ENCODE results near the gene LPO. TPM values are rescaled to one million over a fixed set of nuclear protein-coding genes. Genes with fewer than 3 reads are reported as not detected.

Gene LPO
- total and polyA plus RNA-seq, 2 experiments from 2014 or later: 0.29 to 1.0 TPM

GRCh38 chr17:58310511-58311428, 72.4 kb downstream of the LPO start:
- 91% methylated on average over 23 of the region's 23 CpGs for whole genome bisulfite sequencing (ENCODE audit: low lambda C conversion rate, missing lambda C conversion rate)

GRCh38 chr17:58311429-58311894, 73.1 kb downstream of the LPO start:
- H3K79me2 ChIP-seq: no peaks in the 10 kb centered on the region
- no peak overlapping the region for H3K27ac ChIP-seq
- H3K4me1 ChIP-seq (ENCODE audit: insufficient read depth): no peaks in the 10 kb centered on the region
- H3K9me3 ChIP-seq (ENCODE audit: low read depth): no peaks in the 10 kb centered on the region
- H3K36me3 ChIP-seq (replicated peaks; ENCODE audit: insufficient read depth, low read depth): no peaks in the 10 kb centered on the region
- no peak for TF ChIP-seq EZH2 (IDR thresholded peaks at IDR 0.05; ENCODE audit: borderline replicate concordance)
- TF ChIP-seq EZH2phosphoT487 (IDR thresholded peaks at IDR 0.05; ENCODE audit: low read depth, severe bottlenecking, unreplicated experiment): no peak
- no peak for TF ChIP-seq CTCF (IDR thresholded peaks at IDR 0.05; ENCODE audit: poor library complexity)
- no peaks in the 10 kb centered on the region for H3K9me2 ChIP-seq (replicated peaks; ENCODE audit: insufficient read depth)
- WGBS (ENCODE audit: low lambda C conversion rate, missing lambda C conversion rate): 97% methylated on average over 9 of the region's 9 CpGs
- H2AFZ ChIP-seq: no peak overlapping the region
- H4K20me1 ChIP-seq (ENCODE audit: insufficient read depth, poor library complexity, severe bottlenecking): no peaks in the 10 kb centered on the region
- H3K4me3 ChIP-seq: no peak overlapping the region
- no peaks in the 10 kb centered on the region for H3K27me3 ChIP-seq
- no peak for DNase-seq (ENCODE audit: low spot score)
- no peak overlapping the region for H3K4me2 ChIP-seq

More at GRCh38 chr17:58310511-58311428, 72.4 kb downstream of the LPO start:
- TF ChIP-seq EZH2phosphoT487 (IDR thresholded peaks at IDR 0.05; ENCODE audit: low read depth, severe bottlenecking, unreplicated experiment) (no peak), CTCF (IDR thresholded peaks at IDR 0.05; ENCODE audit: poor library complexity) (no peak), EZH2 (IDR thresholded peaks at IDR 0.05; ENCODE audit: borderline replicate concordance) (no peak)
- no peak overlapping the region for H3K4me2 ChIP-seq
- no peaks in the 10 kb centered on the region for H3K36me3 ChIP-seq (replicated peaks; ENCODE audit: insufficient read depth, low read depth)
- H3K27me3 ChIP-seq: no peaks in the 10 kb centered on the region
- H3K4me3 ChIP-seq: no peak overlapping the region
- no peak for DNase-seq (ENCODE audit: low spot score)
- H3K9me2 ChIP-seq (replicated peaks; ENCODE audit: insufficient read depth): no peaks in the 10 kb centered on the region
- no peaks in the 10 kb centered on the region for H3K79me2 ChIP-seq
- H3K4me1 ChIP-seq (ENCODE audit: insufficient read depth): no peaks in the 10 kb centered on the region
- H2AFZ ChIP-seq: no peak overlapping the region
- H4K20me1 ChIP-seq (ENCODE audit: insufficient read depth, poor library complexity, severe bottlenecking): no peaks in the 10 kb centered on the region
- no peak overlapping the region for H3K27ac ChIP-seq
- H3K9me3 ChIP-seq (ENCODE audit: low read depth): no peaks in the 10 kb centered on the region

GRCh38 chr17:58312021-58312630, 73.7 kb downstream of the LPO start:
- no peak for DNase-seq (ENCODE audit: low spot score)
- no peaks in the 10 kb centered on the region for H4K20me1 ChIP-seq (ENCODE audit: insufficient read depth, poor library complexity, severe bottlenecking)
- no peak overlapping the region for H3K4me3 ChIP-seq
- H3K4me2 ChIP-seq: no peak overlapping the region
- no peaks in the 10 kb centered on the region for H3K9me2 ChIP-seq (replicated peaks; ENCODE audit: insufficient read depth)
- no peaks in the 10 kb centered on the region for H3K9me3 ChIP-seq (ENCODE audit: low read depth)
- H3K27me3 ChIP-seq: no peaks in the 10 kb centered on the region
- H3K79me2 ChIP-seq: no peaks in the 10 kb centered on the region
- no peak overlapping the region for H3K27ac ChIP-seq
- 91% methylated on average over 23 of the region's 23 CpGs for WGBS (ENCODE audit: low lambda C conversion rate, missing lambda C conversion rate)
- no peaks in the 10 kb centered on the region for H3K36me3 ChIP-seq (replicated peaks; ENCODE audit: insufficient read depth, low read depth)
- no peak overlapping the region for H2AFZ ChIP-seq
- TF ChIP-seq CTCF (IDR thresholded peaks at IDR 0.05; ENCODE audit: poor library complexity): no peak
- H3K4me1 ChIP-seq (ENCODE audit: insufficient read depth): no peaks in the 10 kb centered on the region

Measured in hepatocyte (in vitro differentiated cells).